Breast epithelium (tissue), 4 donors: ENCODE measurements around the gene KDM4B. TPM values are rescaled to one million over a fixed set of nuclear protein-coding genes. Genes with fewer than 3 reads are reported as not detected.

ENCODE experiments used
- DNase-seq, 2 donors: peaks; one replicate each; pipeline ENCODE4 v3.0.0-alpha.2; 2019; ENCODE audit warnings: low spot score in 2 of 2
- H3K27ac ChIP-seq, 2 donors: fragments of 200-600 bp; sonication (generic) in 1 of 2; one replicate each; pipeline ENCODE4 v1.5.1; 2016 to 2019; ENCODE audit warnings: mild to moderate bottlenecking in 1 of 2
- H3K27me3 ChIP-seq, 2 donors: fragments of 200-600 bp; sonication (generic) in 1 of 2; one replicate each; pipeline versions ENCODE4 v1.5.1 to v1.6.0; 2017 to 2019; ENCODE audit warnings: control low read depth in 1 of 2, mild to moderate bottlenecking in 1 of 2
- H3K36me3 ChIP-seq: fragments of 200-600 bp; one replicate; pipeline ENCODE4 v1.5.1; 2019
- H3K4me1 ChIP-seq, 2 donors: fragments of 200-600 bp; sonication (generic); one replicate each; pipeline ENCODE4 v1.5.1; 2016 to 2019; ENCODE audit warnings: control low read depth in 1 of 2
- H3K4me3 ChIP-seq, 3 donors: fragments of 200-600 bp; sonication (generic); 1 replicate in 2 of 3; 2 replicates in 1 of 3; pipeline ENCODE4 v1.5.1; 2016 to 2019; ENCODE audit warnings: mild to moderate bottlenecking in 3 of 3, moderate library complexity in 2 of 3
- H3K9me3 ChIP-seq, 2 donors: fragments of 200-600 bp; sonication (generic) in 1 of 2; one replicate each; pipeline ENCODE4 v1.5.1; 2016 to 2019; ENCODE audit warnings: control low read depth in 1 of 2
- CTCF ChIP-seq, 3 donors: fragments of 450-650 bp; IDR thresholded peaks; one replicate each; pipeline ENCODE4 v1.5.1; 2016 to 2017; ENCODE audit warnings: antibody characterized with exemption in 3 of 3, mild to moderate bottlenecking in 3 of 3, moderate library complexity in 3 of 3
- POLR2A ChIP-seq: fragments of 450-650 bp; IDR thresholded peaks from one replicate; pipeline ENCODE4 v1.6.1; 2016; ENCODE audit warnings: antibody characterized with exemption, mild to moderate bottlenecking, moderate library complexity
- POLR2AphosphoS5 ChIP-seq, 3 donors: sonication (generic); formaldehyde crosslinking; IDR thresholded peaks; one replicate each; pipeline ENCODE4 v1.6.1; 2017; ENCODE audit warnings: antibody characterized with exemption in 3 of 3
- intact Hi-C: fragments of 100-400 bp; cut with DNase I; formaldehyde crosslinking; loops from one replicate; pipeline ENCODE4 v1.15.1; 2023; ENCODE audit warnings: low total_unique reads
- total RNA-seq, 3 donors: library from RNA; depleted of rRNA; stranded (reverse); fragments of >200 nt; gene quantifications; one replicate each; pipeline ENCODE4 v1.1.0, GENCODE V29; 2016

Gene KDM4B
- total RNA-seq, 3 donors from 2014 or later, result 25.0 to 55.3 (median 40.3) TPM

GRCh38 chr19:4991538-4991937 lies 22.6 kb downstream of the KDM4B start:
- no peak for TF ChIP-seq CTCF (IDR thresholded peaks at IDR 0.05)
- TF ChIP-seq POLR2A, result no peak
- TF ChIP-seq POLR2AphosphoS5 (IDR thresholded peaks at IDR 0.05), result no peak
- Histone ChIP-seq H3K4me3 (no peak overlapping the region), H3K36me3 (no peaks in the 10 kb centered on the region), H3K27me3 (no peaks in the 10 kb centered on the region), H3K4me1 (peaks cover 4% of the 10 kb centered on the region in 2 donors), H3K27ac (no peak overlapping the region), H3K9me3 (no peaks in the 10 kb centered on the region)
- no peak for DNase-seq
- intact Hi-C loops, result no loop called here

GRCh38 chr19:4991996-4992698 lies 23.2 kb downstream of the KDM4B start:
- no peaks in the 10 kb centered on the region for H3K36me3 ChIP-seq
- no peaks in the 10 kb centered on the region for H3K27me3 ChIP-seq
- intact Hi-C loops, result no loop called here
- no peak overlapping the region for H3K4me3 ChIP-seq
- H3K27ac ChIP-seq, result no peak overlapping the region
- DNase-seq, result no peak
- no peak for TF ChIP-seq POLR2A
- no peaks in the 10 kb centered on the region for H3K9me3 ChIP-seq
- peaks cover under 1 to 4% of the 10 kb centered on the region in 2 donors for H3K4me1 ChIP-seq

GRCh38 chr19:4993683-4994082 lies 24.8 kb downstream of the KDM4B start:
- Histone ChIP-seq H3K9me3 (no peaks in the 10 kb centered on the region), H3K27ac (no peak overlapping the region), H3K4me1 (no peaks in the 10 kb centered on the region), H3K27me3 (no peaks in the 10 kb centered on the region), H3K36me3 (no peaks in the 10 kb centered on the region), H3K4me3 (no peak overlapping the region)
- TF ChIP-seq CTCF (IDR thresholded peaks at IDR 0.05) (no peak), POLR2AphosphoS5 (IDR thresholded peaks at IDR 0.05) (no peak)
- no peak for DNase-seq
- intact Hi-C loops, result no loop called here

- Histone ChIP-seq H3K27me3 (no peaks in the 10 kb centered on the region), H3K4me3 (no peak overlapping the region), H3K4me1 (peaks cover 0 to 5% of the 10 kb centered on the region in 2 donors), H3K36me3 (no peaks in the 10 kb centered on the region), H3K27ac (no peak overlapping the region), H3K9me3 (no peaks in the 10 kb centered on the region)
- no peak for DNase-seq
- intact Hi-C loops, result no loop called here
- TF ChIP-seq POLR2AphosphoS5 (IDR thresholded peaks at IDR 0.05), result no peak
- TF ChIP-seq CTCF (IDR thresholded peaks at IDR 0.05), result no peak
- TF ChIP-seq POLR2A, result no peak
These were observed 27.8 kb downstream of the KDM4B start for GRCh38 chr19:4996701-4997100.

GRCh38 chr19:4997297-4997696 lies 28.4 kb downstream of the KDM4B start:
- peaks cover 0 to 5% of the 10 kb centered on the region in 2 donors for H3K4me1 ChIP-seq
- H3K4me3 ChIP-seq, result no peak overlapping the region
- intact Hi-C loops, result no loop called here

GRCh38 chr19:5000120-5000611 lies 31.3 kb downstream of the KDM4B start:
- Histone ChIP-seq H3K27me3 (no peaks in the 10 kb centered on the region), H3K36me3 (no peaks in the 10 kb centered on the region), H3K9me3 (no peaks in the 10 kb centered on the region), H3K4me1 (peaks cover 0 to 5% of the 10 kb centered on the region in 2 donors), H3K27ac (no peak overlapping the region), H3K4me3 (no peak overlapping the region)
- DNase-seq, result no peak
- intact Hi-C loops, result loop anchor here (5.0 kb wide), 1 partner anchor 1318 kb away; no protein-coding TSS in a partner anchor
- no peak for TF ChIP-seq CTCF (IDR thresholded peaks at IDR 0.05)
- TF ChIP-seq POLR2AphosphoS5 (IDR thresholded peaks at IDR 0.05), result no peak
- TF ChIP-seq POLR2A, result no peak

More at GRCh38 chr19:4997297-4997696, 28.4 kb downstream of the KDM4B start:
- Histone ChIP-seq H3K9me3 (no peaks in the 10 kb centered on the region), H3K27ac (no peak overlapping the region), H3K36me3 (no peaks in the 10 kb centered on the region), H3K27me3 (no peaks in the 10 kb centered on the region)
- no peak for TF ChIP-seq POLR2A
- no peak for DNase-seq
